SK-N-SH (cell line): ENCODE results near the gene FOXF1.

Experiments
- CHD2 ChIP-seq: fragments of 150-350 bp; IDR thresholded peaks from 2 replicates; pipeline ENCODE4 v1.6.1; 2018; ENCODE audit warnings: low read length; ENCODE audit not compliant: partially characterized antibody
- CTCF ChIP-seq: fragments of 200-600 bp; sonication (generic); IDR thresholded peaks from 2 replicates; pipeline ENCODE4 v1.6.1; 2017; ENCODE audit warnings: antibody characterized with exemption, mild to moderate bottlenecking, moderate library complexity
- EP300 ChIP-seq, 2 experiments: IDR thresholded peaks; 2 replicates each; pipeline versions ENCODE4 v1.4.0 to v1.6.1; 2012; ENCODE audit warnings: borderline replicate concordance in 1 of 2, low read depth in 1 of 2, low read length in 1 of 2
- EZH2phosphoT487 ChIP-seq: fragments of 200-600 bp; sonication (generic); IDR thresholded peaks from 2 replicates; pipeline ENCODE4 v1.6.1; 2017; ENCODE audit warnings: low read depth, mixed run types, mild to moderate bottlenecking, antibody characterized with exemption, moderate library complexity, borderline replicate concordance
- JUND ChIP-seq: IDR thresholded peaks from 2 replicates; pipeline ENCODE4 v1.4.0; 2012
- MAX ChIP-seq: IDR thresholded peaks from 2 replicates; pipeline ENCODE4 v1.4.0; 2012; ENCODE audit warnings: low read depth
- NFIC ChIP-seq: IDR thresholded peaks from 2 replicates; pipeline ENCODE4 v1.4.0; 2012; ENCODE audit warnings: borderline replicate concordance
- POLR2AphosphoS5 ChIP-seq: IDR thresholded peaks from 2 replicates; pipeline ENCODE4 v1.6.1; 2012; ENCODE audit warnings: low read depth, low read length
- RAD21 ChIP-seq: IDR thresholded peaks from 2 replicates; pipeline ENCODE4 v1.6.1; 2012; ENCODE audit warnings: mild to moderate bottlenecking, low read length
- REST ChIP-seq: IDR thresholded peaks from 2 replicates; pipeline ENCODE4 v1.6.1; 2012; ENCODE audit warnings: mild to moderate bottlenecking, low read depth, low read length, moderate library complexity
- SIN3A ChIP-seq: IDR thresholded peaks from 2 replicates; pipeline ENCODE4 v1.6.1; 2012; ENCODE audit warnings: low read depth, mild to moderate bottlenecking, low read length, moderate library complexity, borderline replicate concordance
- TCF12 ChIP-seq: IDR thresholded peaks from 2 replicates; pipeline ENCODE4 v1.4.0; 2012
- TF ChIP-seq, protein P1 (sequence below): fragments of 150-350 bp; IDR thresholded peaks from 2 replicates; pipeline ENCODE4 v1.6.1; 2017; ENCODE audit warnings: antibody characterized with exemption, low read length, low read depth, borderline replicate concordance

- no peak for TF ChIP-seq NFIC
- TF ChIP-seq, protein P1, sequence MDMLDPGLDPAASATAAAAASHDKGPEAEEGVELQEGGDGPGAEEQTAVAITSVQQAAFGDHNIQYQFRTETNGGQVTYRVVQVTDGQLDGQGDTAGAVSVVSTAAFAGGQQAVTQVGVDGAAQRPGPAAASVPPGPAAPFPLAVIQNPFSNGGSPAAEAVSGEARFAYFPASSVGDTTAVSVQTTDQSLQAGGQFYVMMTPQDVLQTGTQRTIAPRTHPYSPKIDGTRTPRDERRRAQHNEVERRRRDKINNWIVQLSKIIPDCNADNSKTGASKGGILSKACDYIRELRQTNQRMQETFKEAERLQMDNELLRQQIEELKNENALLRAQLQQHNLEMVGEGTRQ: no peak
- no peak for TF ChIP-seq POLR2AphosphoS5
- no peak for TF ChIP-seq SIN3A
- no peak for TF ChIP-seq CTCF
- no peak for TF ChIP-seq JUND
- no peak for TF ChIP-seq REST
- TF ChIP-seq MAX: no peak
- no peak for TF ChIP-seq CHD2
- no peak for TF ChIP-seq EP300 (IDR thresholded peaks at IDR 0.05; ENCODE audit: borderline replicate concordance in 1 of 2, low read depth in 1 of 2, low read length in 1 of 2)
- no peak for TF ChIP-seq RAD21
- no peak for TF ChIP-seq TCF12
- TF ChIP-seq EZH2phosphoT487: no peak
Observed at GRCh38 chr16:86533767-86534351, 23.5 kb downstream of the FOXF1 start.
